Myocyte (in vitro differentiated cells): ENCODE measurements around the gene ATP6V0C. TPM values are rescaled to one million over a fixed set of nuclear protein-coding genes. Genes with fewer than 3 reads are reported as not detected.
A peak's percentile ranks its signal among the peaks of the same experiment; 100 is the strongest.
"Not testable (repeated sequence)": the region's sequence is repeated elsewhere in the genome, so short reads cannot be mapped to it uniquely, and the experiment has no call there.

Experiments
- DNase-seq: peaks from one replicate; pipeline ENCODE4 v3.0.0-alpha.2; 2012; ENCODE audit warnings: low read depth
- total RNA-seq: library from RNA; depleted of rRNA; stranded (reverse); fragments of >200 nt; gene quantifications from 2 replicates; pipeline ENCODE4 v1.2.3, GENCODE V29; 2014

ATP6V0C gene
- total RNA-seq, 1 donor from 2014 or later: 59.2 TPM

DNA sequence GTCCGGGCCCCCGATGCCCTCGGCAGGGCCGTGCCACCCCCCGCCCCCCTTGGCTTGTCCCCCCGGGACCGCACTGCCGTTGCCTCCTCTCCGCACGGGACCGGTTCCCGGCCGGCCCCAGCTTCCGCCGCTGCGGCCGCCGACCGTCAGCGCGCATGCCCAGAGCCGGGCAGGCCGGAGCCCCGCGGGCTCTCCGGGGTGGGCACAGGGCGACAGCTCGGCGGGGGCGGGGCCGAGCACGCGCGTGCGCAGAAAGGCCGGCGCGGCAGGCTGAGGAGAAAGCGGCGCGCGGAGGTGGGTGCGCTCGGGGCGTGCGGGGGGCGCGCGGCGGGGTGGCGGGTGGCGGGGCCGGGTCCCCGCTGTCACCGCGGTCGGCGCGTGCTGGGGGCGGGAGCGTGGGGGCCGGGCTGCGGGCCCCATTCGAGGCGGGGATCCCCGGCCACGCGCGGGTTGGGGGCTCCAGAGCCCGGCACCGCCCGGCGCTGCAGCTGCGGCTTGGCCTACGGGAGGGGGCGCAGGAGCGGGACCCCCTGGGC, 38.8 kb upstream of the ATP6V0C start, which contains the start of gene TBC1D24:
Gene TBC1D24 (plus strand): TSS at position 251 of the 536 bp plus-strand sequence. CDS start 21,022 bp downstream, outside the sequence.
- DNase-seq: peak; percentile 84

DNA sequence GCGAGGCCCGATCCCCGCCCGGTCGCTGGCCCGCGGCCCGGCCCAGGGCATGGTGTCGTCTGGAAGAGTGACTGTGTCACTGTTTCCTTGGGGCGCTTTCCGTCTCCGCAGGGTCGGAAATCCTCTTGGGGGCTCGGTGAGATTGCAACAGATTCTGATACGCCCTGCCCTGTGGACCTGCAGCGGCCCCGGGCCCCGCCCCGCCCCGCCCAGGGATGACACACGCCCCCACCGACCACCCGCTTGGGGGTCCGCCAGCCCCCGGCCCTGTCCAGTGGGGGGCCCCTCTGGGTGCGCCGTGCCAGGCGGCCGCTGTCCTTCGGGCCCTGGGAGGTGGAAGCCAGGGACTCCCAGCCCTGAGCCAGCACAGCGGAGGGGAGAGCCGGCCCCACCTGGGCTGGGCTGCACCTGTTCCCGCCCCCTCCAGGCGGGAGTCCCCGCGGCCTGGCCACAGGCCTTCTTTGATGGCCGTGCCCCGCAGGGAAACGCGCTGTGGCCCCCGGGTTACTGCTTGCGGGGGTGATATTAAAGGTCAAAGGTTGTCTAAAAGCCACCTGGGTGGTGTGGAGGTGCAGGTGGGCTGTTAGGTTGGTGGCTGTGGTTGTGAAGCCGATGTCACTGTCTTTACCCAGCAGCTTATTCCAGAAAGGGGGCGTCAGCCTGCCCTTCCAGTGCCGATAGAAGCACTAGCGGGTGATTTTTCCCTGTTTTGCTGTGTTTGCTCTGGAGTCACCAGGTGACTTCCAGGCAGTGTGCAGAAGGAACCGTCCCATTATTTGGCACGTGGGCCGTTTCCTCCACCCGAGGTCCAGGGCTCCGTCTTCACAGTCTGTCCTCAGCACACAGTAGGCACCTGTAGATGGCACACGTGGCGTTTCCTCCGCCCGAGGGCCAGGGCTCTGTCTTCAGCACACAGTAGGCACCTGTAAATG, 38.1 kb upstream of the ATP6V0C start:
- DNase-seq: no peak

DNA sequence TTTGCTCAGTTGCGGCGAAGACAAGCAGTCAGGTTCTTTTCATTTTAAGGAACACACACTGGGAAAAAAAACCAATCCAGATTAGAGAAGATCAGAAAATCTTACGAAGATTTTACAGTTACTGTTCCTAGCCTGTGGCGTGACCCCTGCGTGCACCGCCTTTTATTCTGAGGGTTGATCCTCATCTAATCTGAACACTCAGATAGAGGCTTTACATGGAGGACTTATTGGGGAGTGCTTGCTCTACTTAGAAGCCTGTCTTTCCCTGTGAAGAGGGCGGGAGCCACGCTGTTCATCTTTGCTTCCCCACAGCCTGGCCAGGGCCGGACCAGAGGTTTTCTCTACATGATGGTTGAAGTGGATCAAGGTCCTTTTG, 37.4 kb upstream of the ATP6V0C start:
- no peak for DNase-seq

DNA sequence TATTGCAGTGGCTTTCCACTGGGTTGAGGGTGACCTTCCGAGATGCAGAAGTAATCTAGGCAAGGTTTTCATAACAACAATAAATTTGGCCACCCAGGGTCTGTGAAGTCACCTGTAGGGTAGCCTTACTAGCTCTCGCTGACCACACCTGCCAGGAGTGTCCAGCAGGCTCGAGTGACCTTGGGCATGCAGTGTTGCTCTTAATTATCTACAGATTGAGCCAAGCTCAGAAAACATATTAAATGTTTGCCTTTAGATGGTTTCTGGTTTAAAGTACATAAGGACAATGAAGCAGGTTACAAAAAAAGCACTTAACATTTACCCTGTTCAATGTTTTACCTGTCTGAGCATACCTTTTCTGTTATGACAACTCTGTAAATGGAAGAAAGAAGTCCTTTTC, 37.0 kb upstream of the ATP6V0C start:
- DNase-seq: no peak

DNA sequence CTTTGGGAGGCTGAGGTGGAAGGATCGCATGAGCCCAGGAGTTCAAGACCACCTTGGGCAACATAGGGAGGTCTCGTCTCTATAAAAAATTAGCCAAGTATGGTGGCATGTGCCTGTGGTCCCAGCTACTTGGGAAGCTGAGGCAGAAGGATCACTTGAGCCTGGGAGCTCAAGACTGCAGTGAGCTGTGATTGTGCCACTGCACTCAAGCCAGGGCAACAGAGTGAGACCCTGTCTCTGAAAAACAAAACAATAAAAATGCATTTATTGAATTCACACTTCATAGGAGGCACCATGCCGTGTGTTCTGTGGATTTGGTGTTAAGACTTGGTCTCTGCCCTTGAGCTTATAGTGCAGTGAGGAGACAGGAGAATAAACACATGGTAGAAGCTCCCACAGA, 36.4 kb upstream of the ATP6V0C start:
- DNase-seq: no peak

DNA sequence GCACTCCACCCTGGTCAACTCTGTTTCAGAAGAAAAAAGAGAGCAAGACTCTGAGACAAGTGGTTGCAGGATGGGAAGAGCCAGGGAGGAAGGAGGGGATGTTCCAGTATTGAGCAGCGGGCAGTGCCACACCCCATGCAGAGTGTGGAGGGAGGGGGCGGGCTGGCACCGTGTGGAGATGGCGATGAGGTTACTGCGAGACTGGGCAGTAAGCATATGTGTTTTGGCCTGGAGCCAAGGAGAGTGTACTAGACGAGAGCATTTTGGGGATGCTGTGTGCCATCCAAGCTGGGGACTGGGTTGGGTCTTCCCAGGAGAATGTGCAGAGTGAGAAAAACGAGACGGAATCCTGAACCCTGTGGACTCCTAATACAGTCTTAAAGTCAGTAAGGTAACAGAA, 35.5 kb upstream of the ATP6V0C start:
- DNase-seq: no peak

DNA sequence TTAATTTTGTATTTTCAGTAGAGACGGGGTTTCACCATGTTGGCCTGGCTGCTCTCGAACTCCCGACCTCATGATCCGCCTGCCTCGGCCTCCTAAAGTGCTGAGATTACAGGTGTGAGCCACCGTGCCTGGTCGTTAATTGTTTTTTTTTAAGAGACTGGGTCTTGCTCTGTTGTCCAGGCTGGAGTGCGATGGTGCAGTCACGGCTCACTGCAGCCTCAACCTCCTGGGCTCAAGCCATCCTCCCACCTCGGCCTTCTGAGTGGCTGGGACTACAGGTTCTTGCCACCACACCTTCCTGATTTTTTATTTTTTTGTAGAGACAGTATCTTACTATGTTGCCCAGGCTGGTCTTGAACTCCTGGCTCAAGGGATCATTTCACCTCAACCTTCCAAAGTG, 33.8 kb upstream of the ATP6V0C start:
- DNase-seq: not testable (repeated sequence)

DNA sequence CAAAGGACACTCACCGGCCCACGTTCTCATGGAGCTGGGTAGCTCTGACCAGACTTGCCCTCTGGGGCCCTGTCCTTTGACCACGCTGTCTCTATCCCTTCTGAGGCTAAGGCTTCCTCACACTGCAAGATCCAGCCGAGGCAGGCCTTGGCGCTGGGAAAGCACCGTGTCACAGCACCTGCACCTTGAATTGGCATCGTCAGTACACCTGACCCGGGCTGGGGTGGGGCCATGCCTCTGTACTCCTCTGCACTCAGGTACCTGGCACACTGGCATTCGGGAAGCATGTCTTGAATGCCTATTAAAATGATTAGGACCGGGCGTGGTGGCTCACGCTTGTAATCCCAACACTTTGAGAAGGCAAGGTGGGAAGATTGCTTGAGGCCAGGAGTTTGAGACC, 32.8 kb upstream of the ATP6V0C start:
- no peak for DNase-seq

DNA sequence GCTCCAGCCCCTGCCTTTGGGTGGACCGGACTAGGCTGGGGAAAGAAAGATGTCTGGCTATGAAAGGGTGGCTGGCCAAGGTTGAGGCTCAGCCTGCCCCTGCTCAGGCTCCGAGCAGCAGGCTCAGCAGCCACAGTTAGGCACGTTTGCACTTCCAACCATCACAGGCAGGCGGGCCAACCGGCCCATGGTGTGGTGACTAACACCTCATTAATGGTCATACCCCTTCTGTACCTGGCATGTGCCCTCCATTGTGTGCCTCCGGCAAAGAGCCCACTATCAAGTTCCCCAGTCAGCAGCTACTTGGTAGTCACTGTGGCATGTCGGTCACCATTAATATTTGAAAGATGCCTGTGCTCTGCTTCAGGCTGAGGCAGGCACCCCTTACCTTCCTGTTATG, 32.1 kb upstream of the ATP6V0C start:
- DNase-seq: no peak

DNA sequence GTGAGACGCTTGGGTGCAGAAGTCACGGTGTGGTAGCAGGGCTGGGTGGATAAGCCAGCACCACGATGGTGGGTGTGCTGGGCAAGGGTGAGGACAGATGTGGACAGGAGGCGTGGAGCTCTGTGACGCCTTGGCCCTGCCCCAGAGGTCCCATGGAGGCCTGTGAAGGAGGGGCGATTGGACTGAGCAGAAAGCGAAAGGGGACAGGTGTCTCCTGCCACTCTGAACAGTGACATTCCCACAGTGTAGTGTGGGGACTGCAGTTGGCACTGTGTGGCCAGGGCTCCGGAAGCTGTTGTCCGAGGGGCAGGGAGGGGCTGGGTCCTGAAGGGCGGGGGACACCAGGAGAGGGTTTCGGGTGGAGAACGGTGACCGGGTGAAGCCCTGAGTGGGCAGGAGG, 31.5 kb upstream of the ATP6V0C start:
- peak; percentile 91 for DNase-seq

DNA sequence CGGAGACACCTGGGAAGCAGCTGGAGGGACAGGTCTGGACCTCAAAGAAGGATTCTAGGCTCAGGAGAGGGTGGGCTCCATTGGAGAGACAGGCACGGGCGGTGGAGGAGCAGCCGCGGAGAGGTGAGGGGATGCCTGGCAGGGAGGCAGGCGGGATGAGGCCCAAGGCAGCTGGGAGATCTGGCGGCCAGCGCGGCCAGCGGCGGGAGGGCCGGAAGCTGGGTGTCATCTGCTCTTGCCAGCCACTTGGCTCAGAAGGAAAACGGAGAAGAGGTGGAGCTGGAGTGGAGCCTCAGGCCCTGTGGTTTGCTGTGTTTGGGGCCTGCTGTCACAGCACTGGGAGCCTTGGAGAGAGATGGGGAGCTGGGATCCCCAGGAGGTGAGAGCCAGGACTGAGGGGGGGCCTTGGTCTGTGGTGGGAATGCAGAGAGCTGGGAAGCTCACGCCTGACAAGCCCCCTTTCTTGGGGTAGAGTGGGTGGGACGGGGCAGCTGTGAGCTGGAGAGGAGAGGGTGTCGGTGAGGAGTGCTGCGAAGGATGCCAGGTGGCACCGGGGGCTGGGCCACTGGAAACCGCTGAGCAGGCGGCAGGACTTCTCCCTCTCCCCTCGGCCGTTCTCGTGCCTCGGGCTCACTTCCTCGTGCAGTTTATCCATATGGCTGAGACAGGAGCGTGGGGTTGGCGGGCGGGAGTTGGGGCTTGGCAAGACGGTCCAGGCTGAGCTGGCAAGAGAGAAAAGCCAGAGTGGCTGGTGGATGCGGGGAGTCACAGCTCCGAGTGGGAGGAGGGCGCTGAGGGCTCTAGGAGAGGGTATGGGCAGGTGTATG, 30.8 kb upstream of the ATP6V0C start:
- DNase-seq: peak; percentile 92

DNA sequence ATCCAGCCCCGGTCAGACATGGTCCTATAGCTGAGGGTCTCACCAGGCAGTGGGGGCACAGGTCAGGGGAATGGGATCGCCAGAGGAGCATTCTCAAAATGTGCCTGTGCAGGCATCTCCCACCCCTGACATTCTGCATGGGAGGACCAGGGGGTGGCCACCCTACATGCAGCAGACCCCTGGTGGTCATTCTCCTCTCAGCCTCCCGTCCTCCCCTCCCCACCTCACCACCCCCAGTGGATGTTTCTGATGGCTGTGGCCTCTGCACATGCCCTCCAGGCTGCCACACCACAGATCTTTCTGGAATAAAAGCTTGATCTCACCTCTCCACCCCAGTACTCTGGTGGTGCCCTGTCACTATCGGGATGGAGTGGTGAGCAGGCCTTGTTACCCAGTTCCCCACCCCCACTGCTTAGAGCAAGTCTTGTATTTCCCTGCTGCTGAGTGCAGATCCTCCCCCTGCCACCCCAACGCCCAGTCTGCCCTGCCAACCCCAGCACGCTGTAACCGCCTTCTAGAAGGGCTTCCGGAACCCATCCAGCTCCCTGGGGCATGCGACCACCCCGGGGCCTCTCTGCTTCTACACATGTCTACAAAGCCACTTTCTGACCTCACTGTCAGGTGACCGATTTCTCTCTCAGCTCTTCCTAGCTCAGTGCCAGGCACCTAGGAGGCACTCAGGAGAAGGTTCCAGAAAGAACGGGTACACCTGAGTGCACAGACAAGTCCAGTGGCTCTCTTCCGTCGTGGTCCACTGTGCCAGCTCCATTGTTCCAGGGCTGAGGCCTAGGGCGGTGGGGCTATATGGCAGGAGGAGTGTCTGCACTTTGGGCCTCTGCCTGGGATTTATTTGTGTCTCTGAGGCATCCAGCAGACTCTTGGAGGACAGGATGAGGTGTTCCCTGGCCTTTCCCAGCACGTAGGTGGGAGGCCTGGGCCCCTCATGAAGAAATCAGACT, 29.5 kb upstream of the ATP6V0C start:
- no peak for DNase-seq

DNA sequence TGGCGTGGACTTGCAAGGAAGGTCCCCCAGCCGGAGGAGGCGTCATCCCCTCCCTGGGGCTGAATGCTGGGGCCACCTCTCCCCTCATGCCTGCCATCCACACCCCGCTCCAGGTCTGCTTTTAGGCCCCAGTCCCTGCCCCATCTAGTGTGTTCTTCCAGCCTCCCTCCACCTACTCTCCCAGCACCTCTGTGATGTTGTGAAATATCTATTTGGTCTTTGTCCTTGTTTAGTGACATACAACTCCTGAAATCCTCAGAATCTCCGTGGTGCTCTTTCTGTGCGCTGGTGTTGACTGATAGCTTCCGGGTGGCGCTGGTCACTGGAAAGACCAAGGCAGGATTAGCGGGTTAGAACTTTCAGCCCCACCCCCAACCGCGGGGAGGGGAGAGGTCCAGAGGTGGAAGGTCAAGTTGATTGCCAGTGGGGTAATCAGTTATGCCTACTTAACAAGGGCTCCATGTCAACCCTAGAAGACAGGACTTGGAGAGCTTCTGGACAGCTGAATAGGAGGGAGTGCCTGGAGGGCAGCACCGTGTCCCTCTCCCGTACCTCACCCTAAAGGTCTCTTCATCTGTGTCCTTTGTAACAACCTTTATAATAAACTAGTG, 28.7 kb upstream of the ATP6V0C start:
- no peak for DNase-seq

DNA sequence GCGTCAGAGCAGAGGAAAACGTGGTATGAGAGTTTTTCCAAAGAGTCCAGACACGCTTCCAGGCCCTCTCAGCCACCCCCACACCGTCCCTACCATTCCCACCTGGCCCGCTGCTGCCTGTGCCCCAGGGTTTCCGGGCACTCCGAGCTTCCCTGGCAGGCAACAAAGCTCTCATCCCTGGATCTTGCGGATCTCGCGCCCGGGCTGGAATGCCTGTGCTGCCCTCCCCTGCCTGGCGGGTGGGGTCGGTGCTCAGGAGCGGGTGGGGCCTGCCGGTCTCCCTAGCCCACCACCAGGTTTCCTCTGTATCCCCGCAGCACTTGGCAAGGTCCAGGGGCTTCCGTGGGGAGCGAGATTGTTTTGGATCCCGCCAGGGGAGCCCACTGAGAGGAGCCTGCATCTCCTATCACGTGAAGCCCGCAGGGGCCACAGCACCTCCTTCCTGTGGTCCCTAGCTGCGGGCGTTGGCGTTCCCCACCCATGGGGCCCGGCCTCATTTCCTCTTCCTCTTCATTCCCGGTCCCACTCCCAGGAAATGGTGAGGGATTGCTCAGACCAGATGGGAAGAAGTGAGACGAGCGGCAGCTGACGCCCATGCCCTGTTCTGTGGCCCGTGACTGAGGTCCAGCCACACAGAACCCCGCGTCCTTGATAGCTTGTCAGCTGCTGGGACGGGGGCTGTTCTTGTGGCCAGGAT, 27.8 kb upstream of the ATP6V0C start:
- DNase-seq: no peak

DNA sequence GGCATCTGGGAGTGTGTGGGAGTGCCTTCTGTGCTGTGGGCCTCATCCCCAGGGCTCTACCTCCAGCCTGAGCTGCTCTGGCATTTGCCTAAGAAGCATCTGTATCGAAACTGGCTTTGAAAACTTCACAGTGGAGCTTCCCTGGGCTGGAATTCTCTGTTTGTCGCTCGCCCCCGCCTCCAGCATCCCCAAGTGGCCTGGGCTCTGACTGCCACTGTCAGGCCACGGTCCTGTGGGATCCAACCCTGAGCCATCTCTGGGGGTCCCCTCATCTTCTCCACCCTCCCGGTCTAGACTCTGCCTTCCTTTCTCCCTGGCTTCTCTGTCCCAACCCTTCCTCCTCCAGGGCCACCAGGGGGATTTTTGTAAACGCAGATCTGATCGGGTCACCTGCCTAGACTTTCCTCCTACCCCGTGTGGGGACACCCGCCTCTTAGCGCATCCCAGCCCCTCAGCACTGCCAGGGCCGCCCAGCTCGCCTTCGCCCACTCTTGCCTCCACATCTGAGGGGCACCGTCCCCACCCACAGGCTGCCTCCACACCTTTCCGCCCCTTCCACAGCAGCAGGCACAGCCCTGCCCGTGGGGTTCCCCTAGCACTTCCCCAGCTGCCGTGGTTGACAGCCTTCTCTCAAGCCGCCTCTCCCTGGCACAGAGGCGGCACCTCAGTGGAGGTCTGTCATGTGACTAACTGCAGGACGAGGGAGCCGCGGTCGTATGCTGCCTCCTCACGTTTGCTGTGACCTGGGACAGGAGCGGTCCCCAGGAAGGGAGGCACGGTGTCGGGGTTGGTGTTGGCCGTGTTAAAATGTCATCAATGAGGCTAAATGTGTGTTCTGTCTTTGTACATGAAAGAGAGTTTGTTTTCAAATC, 26.9 kb upstream of the ATP6V0C start:
- no peak for DNase-seq

DNA sequence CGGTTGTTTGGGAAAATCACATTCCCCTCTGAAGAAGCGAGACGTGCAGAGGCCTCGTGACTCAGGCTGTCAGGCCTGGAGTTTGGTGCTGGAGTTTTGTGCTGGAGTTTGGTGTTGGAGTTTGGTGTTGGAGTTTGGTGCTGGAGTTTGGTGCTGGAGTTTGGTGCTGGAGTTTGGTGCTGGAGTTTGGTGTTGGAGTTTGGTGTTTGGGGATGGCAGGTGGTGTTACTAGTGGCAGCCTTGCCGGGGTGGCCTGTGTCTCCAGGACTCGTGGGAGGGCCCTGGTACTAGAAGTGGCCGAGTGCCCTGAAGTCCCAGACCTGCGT, 26.3 kb upstream of the ATP6V0C start:
- no peak for DNase-seq

DNA sequence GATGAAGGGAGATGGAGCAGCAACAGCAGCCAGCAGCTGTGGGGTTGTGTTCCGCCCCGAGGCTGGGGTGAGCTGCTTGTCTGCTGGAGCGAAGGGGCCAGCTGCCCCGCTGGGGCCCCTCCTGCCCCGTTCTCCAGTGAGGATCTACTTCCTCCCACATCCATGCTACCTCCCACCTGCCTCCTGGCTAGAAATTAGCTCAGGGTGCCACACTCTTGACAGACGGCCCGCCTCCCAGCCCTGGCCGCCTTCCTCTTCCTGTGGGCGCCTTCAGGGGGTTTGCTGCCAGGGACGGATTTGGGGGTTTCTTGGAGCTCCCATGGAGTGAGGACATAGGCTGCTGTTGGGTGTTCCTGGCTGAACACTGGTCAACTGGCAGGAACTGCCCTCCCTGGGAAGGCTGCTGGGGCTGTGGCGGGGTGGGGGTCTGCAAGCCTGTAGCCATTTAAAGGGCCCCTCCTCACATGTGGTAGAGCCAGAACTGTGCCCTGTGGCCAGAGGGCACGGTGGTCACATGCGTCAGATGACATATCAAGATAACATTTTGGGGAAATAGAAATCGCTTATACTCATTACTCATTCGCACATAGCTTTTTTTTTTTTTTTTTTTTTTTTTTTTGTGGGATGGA, 25.7 kb upstream of the ATP6V0C start:
- DNase-seq: no peak

DNA sequence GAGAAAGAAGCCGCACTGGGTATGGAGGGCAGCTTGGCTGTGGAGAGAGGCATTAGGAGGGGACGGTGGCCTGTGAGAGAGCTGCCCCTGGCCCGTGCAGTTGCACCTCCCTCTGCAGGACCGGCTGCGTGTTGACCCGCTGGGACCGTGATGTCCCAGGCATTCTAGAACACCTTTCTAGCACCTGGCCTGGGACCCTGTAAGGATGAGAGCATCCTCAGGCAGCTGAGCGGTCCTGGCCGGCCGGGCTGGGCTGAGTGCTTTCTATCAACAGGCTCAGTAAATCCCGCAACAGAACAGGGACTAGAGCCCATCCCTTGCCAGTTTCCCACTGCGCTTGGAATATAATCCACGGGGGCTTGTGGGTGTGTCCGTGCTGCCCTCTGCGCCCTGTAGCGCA, 24.2 kb upstream of the ATP6V0C start:
- DNase-seq: no peak
